PFSK-1 (cell line): ENCODE results near the gene NENF.

ENCODE experiments used
- FOXP2 ChIP-seq: optimal IDR thresholded peaks from 2 replicates; pipeline ENCODE3; 2011; ENCODE audit warnings: borderline replicate concordance, control low read depth, inconsistent platforms; ENCODE audit not compliant: insufficient read depth; ENCODE audit errors: extremely low read length, extremely low read depth
- POLR2AphosphoS5 ChIP-seq: IDR thresholded peaks from 2 replicates; pipeline ENCODE4 v1.6.1; 2012; ENCODE audit warnings: low read depth, mild to moderate bottlenecking, control low read depth, low read length, moderate library complexity
- SIN3A ChIP-seq: IDR thresholded peaks from 2 replicates; pipeline ENCODE4 v1.6.1; 2012; ENCODE audit warnings: mild to moderate bottlenecking, low read length, moderate library complexity, borderline replicate concordance; ENCODE audit not compliant: insufficient read depth
- TAF1 ChIP-seq: IDR thresholded peaks from 2 replicates; pipeline ENCODE4 v1.6.1; 2012; ENCODE audit warnings: low read length, control low read depth, borderline replicate concordance; ENCODE audit not compliant: insufficient read depth
- TF ChIP-seq, protein P1 (sequence below), 2 experiments: IDR thresholded peaks; 2 replicates each; pipeline versions ENCODE4 v1.6.1 to v1.8.0; 2011 to 2012; ENCODE audit warnings: low read depth in 2 of 2, low read length in 2 of 2, control low read depth in 1 of 2, inconsistent platforms in 1 of 2, mild to moderate bottlenecking in 1 of 2, moderate library complexity in 1 of 2; ENCODE audit not compliant: insufficient read depth in 1 of 2

Gene NENF

DNA sequence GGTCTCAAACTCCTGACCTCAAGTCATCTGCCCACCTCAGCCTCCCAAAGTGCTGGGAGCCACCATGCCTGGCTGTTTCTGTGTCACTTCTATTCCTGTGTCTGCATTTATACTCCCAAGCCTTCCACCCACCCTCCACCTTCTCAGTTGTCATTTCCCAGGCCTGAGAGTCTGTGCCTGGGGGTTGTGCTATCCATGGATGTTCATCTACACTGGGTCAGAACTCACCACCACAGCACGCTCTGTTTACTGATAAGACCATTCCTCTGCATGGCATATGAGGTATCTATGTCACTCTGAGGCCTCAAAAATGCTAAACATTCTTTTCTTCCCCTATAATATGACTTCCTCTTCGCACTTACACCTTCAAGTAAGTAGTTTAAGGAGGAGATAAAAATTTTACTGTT, 6.1 kb downstream of the NENF start:
- TF ChIP-seq POLR2AphosphoS5, result no peak
- TF ChIP-seq SIN3A, result no peak
- TF ChIP-seq FOXP2, result no peak
- no peak for TF ChIP-seq TAF1
- TF ChIP-seq, protein P1, sequence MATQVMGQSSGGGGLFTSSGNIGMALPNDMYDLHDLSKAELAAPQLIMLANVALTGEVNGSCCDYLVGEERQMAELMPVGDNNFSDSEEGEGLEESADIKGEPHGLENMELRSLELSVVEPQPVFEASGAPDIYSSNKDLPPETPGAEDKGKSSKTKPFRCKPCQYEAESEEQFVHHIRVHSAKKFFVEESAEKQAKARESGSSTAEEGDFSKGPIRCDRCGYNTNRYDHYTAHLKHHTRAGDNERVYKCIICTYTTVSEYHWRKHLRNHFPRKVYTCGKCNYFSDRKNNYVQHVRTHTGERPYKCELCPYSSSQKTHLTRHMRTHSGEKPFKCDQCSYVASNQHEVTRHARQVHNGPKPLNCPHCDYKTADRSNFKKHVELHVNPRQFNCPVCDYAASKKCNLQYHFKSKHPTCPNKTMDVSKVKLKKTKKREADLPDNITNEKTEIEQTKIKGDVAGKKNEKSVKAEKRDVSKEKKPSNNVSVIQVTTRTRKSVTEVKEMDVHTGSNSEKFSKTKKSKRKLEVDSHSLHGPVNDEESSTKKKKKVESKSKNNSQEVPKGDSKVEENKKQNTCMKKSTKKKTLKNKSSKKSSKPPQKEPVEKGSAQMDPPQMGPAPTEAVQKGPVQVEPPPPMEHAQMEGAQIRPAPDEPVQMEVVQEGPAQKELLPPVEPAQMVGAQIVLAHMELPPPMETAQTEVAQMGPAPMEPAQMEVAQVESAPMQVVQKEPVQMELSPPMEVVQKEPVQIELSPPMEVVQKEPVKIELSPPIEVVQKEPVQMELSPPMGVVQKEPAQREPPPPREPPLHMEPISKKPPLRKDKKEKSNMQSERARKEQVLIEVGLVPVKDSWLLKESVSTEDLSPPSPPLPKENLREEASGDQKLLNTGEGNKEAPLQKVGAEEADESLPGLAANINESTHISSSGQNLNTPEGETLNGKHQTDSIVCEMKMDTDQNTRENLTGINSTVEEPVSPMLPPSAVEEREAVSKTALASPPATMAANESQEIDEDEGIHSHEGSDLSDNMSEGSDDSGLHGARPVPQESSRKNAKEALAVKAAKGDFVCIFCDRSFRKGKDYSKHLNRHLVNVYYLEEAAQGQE (IDR thresholded peaks at IDR 0.05; ENCODE audit: insufficient read depth in 1 of 2, low read depth in 2 of 2, low read length in 2 of 2), result no peak

DNA sequence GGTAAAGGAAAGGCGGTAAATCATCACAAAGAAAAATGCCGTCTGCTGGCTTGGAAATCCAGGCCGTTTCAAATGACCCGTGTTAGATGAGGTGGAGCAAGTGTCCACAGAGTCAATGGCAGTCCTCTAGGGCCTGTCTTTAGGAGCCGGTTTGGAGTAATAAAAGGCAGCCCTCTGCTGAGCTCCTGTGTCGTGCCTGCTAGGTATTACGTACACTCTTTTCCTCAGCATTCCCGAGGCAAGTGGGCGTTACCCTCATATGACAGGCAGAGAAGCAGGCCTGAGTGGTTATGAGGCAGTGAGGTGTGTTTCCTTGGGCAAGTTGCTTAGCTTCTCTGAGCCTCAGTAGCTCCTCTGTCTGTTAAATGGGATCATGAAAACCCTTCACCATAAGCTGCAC, 7.7 kb downstream of the NENF start:
- TF ChIP-seq, protein P1 (IDR thresholded peaks at IDR 0.05; ENCODE audit: insufficient read depth in 1 of 2, low read depth in 2 of 2, low read length in 2 of 2), result no peak
- no peak for TF ChIP-seq SIN3A
- no peak for TF ChIP-seq FOXP2
- TF ChIP-seq TAF1, result no peak
- no peak for TF ChIP-seq POLR2AphosphoS5

DNA sequence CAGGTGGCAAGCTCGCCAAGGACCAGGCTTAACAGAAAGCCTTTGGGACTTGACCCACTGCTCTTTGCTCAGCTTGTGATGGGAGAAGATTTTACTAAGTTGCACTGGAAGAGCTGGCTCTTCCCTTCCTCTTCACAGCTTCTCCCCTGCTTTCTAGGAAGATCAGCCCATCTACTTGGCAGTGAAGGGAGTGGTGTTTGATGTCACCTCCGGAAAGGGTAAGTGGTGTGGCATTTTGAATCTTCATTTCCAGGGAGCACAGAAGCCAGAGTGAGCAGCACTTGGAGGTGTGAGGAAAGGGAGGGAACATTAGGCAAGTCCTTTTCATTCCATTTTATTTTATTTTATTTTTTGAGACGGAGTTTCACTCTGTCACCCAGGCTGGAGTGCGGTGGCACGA, 9.7 kb downstream of the NENF start:
- no peak for TF ChIP-seq FOXP2
- no peak for TF ChIP-seq SIN3A
- no peak for TF ChIP-seq TAF1
- TF ChIP-seq, protein P1 (IDR thresholded peaks at IDR 0.05; ENCODE audit: insufficient read depth in 1 of 2, low read depth in 2 of 2, low read length in 2 of 2), result no peak
- TF ChIP-seq POLR2AphosphoS5, result no peak

DNA sequence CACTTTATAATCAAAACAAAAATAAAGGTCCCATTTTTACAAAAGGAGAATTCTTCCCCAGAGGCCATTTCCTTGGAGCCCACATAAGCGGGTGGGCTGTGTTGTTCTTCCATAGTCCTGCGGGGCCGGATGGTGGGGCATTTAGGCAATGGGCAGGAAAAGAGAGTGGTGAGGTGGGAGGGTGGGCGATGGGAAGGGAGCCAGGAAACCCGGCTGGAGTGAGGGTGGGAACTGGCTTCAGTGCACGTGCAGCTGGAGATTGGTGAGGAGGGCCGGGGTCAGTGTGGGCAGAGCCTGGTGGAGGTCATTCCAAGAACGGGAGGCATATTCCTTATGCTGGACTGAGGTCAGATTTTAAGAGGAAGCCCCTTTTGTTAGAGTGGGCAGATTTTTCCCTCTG, 13.6 kb downstream of the NENF start:
- TF ChIP-seq SIN3A (no peak), POLR2AphosphoS5 (no peak), TAF1 (no peak), FOXP2 (no peak)
- TF ChIP-seq, protein P1 (IDR thresholded peaks at IDR 0.05; ENCODE audit: insufficient read depth in 1 of 2, low read depth in 2 of 2, low read length in 2 of 2), result no peak

DNA sequence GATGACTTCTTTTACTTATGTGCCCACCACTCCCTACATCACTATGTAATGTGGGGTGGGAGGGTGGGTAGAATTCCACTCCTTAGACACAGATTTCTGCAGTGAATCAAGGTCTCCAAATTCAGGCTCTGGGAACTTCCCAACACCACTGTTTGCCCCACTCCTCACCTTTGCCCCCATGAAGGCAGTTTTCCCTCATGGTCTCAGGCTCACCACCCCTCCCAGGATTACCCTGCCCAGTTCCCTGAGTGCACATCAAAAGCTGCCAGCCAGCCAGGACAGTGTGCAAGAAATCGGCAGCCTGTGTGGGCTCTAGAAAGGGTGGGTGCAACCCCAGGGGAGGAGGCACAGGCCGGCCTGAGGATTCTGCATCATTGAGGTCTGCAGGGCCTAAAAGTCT, 14.8 kb downstream of the NENF start:
- no peak for TF ChIP-seq FOXP2
- TF ChIP-seq POLR2AphosphoS5, result no peak
- TF ChIP-seq SIN3A, result no peak
- TF ChIP-seq TAF1, result no peak
- TF ChIP-seq, protein P1 (IDR thresholded peaks at IDR 0.05; ENCODE audit: insufficient read depth in 1 of 2, low read depth in 2 of 2, low read length in 2 of 2), result no peak
